ENCODE data around the gene QRSL1. TPM values are rescaled to one million over a fixed set of nuclear protein-coding genes. Genes with fewer than 3 reads are reported as not detected.

Gene QRSL1
- total and polyA plus RNA-seq, 10 of the 15 experiments (the other 5 are each of a cell fraction or from before 2014, with no cell fraction given) = 11.9 to 23.5 (median 15.5) TPM

DNA sequence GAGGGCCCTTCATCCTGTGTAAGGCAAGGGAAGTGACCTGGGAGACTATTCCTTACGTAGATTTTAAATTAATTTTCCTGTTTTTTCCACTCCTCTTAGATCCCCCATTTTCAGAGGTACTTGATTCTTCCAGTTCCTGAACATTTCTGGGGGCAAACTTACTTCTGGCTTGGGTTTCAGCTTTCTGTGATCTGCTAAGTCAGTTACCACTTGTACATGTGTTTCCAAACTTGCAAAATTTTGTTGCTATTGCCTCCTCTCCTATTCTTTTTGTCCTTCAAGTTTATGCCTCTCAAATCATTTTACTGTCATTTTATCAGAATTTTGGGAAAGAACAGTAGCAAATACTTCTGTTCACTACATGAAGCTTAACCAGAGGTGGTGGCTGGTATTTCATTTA lies 81.2 kb downstream of the QRSL1 start:
- no peaks in the 10 kb centered on the region for H3K79me2 ChIP-seq (ENCODE audit: control insufficient read depth, insufficient read depth, low read length)
- no peaks in the 10 kb centered on the region for H3K27me3 ChIP-seq (replicated peaks in 1 of 2; ENCODE audit: control insufficient read depth in 2 of 2, insufficient read depth in 2 of 2, low read length in 1 of 2)
- no peak overlapping the region for H3K9ac ChIP-seq (ENCODE audit: control insufficient read depth, insufficient read depth, low read length)
- H4K20me1 ChIP-seq (ENCODE audit: control insufficient read depth, insufficient read depth) = no peaks in the 10 kb centered on the region
- H3K27ac ChIP-seq (ENCODE audit: control insufficient read depth, insufficient read depth) = no peak overlapping the region
- peaks cover 2% of the 10 kb centered on the region; the same call in 2 of the 3 replicates for H3K9me3 ChIP-seq (replicated peaks; ENCODE audit: control insufficient read depth, insufficient read depth, low read length)
- no peak overlapping the region for H2AFZ ChIP-seq (ENCODE audit: control insufficient read depth, low read depth, low read length)
- H3K4me3 ChIP-seq = no peak overlapping the region
- in situ Hi-C loops (cut with MboI) = no loop called here
- WGBS (ENCODE audit: insufficient coverage, insufficient replicate concordance, low lambda C conversion rate, missing lambda C conversion rate) = 86% methylated on average over 1 of the region's 1 CpG
- no peak overlapping the region for H3K4me2 ChIP-seq (ENCODE audit: control insufficient read depth, insufficient read depth)
- ChIA-PET RAD21 (ENCODE audit: unreplicated experiment) (no interaction called here), SMC1A (ENCODE audit: uncharacterized antibody, unreplicated experiment) (no interaction called here), POLR2A (no interaction called here), CTCF (no interaction called here)
- ATAC-seq (no peak), DNase-seq (ENCODE audit: low read depth, low spot score) (no peak), FAIRE-seq (no peak)
- no peaks in the 10 kb centered on the region for H3K36me3 ChIP-seq (ENCODE audit: control insufficient read depth in 2 of 2, insufficient read depth in 2 of 2, low read length in 1 of 2)
- intact Hi-C loops (cut with micrococcal nuclease; ENCODE audit: unreplicated experiment) = no loop called here
- H3K4me1 ChIP-seq (ENCODE audit: control insufficient read depth, insufficient read depth, low read length) = peaks cover under 1% of the 10 kb centered on the region; the same call in 1 of the 2 replicates
- no TSS peak for BruUV-seq (replicated peaks)
- TF ChIP-seq RFX5 (IDR thresholded peaks at IDR 0.05; ENCODE audit: low read depth, low read length) = no peak
- TF ChIP-seq SREBF1 (IDR thresholded peaks at IDR 0.05; ENCODE audit: low read length) = no peak
- no peak for TF ChIP-seq ETV6 (conservative IDR thresholded peaks at IDR 0.05 in 1 of 2, IDR thresholded peaks at IDR 0.05 in 1 of 2; ENCODE audit: borderline replicate concordance in 1 of 2, low read depth in 1 of 2)
- TF ChIP-seq, protein P1, sequence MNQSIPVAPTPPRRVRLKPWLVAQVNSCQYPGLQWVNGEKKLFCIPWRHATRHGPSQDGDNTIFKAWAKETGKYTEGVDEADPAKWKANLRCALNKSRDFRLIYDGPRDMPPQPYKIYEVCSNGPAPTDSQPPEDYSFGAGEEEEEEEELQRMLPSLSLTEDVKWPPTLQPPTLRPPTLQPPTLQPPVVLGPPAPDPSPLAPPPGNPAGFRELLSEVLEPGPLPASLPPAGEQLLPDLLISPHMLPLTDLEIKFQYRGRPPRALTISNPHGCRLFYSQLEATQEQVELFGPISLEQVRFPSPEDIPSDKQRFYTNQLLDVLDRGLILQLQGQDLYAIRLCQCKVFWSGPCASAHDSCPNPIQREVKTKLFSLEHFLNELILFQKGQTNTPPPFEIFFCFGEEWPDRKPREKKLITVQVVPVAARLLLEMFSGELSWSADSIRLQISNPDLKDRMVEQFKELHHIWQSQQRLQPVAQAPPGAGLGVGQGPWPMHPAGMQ (IDR thresholded peaks at IDR 0.05; ENCODE audit: borderline replicate concordance) = no peak
- TF ChIP-seq BCL11A (IDR thresholded peaks at IDR 0.05; ENCODE audit: low read depth, low read length) = no peak
- TF ChIP-seq ATF7 (IDR thresholded peaks at IDR 0.05; ENCODE audit: low read depth) = no peak

DNA sequence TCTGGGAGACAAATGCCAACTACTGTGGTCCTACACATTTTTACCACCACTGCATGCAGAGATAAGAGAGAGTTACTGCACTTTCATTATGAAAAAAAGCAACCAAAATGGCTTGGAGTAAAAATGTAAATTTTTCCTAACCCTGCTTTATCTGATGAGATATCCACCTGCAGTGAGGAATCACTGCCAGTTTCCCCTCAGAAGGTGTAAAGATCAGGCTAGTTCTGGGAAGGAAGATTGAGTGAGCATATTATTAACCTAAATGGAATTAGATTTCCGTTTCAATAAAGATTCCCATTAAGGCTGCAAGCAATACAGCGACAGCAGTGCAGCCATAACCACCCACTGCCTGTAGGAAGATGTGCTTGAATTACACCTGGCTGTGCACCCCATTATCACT lies 84.9 kb downstream of the QRSL1 start:
- no peaks in the 10 kb centered on the region for H4K20me1 ChIP-seq (ENCODE audit: control insufficient read depth, insufficient read depth)
- H3K27ac ChIP-seq (ENCODE audit: control insufficient read depth, insufficient read depth) = no peak overlapping the region
- H3K79me2 ChIP-seq (ENCODE audit: control insufficient read depth, insufficient read depth, low read length) = no peaks in the 10 kb centered on the region
- in situ Hi-C loops (cut with MboI) (no loop called here), intact Hi-C loops (cut with micrococcal nuclease; ENCODE audit: unreplicated experiment) (no loop called here)
- H3K9me3 ChIP-seq (replicated peaks; ENCODE audit: control insufficient read depth, insufficient read depth, low read length) = no peaks in the 10 kb centered on the region
- WGBS (ENCODE audit: insufficient coverage, insufficient replicate concordance, low lambda C conversion rate, missing lambda C conversion rate) = 88% methylated on average over 2 of the region's 2 CpGs
- BruUV-seq (replicated peaks) = no TSS peak
- no peak for DNase-seq (ENCODE audit: low read depth, low spot score)
- ChIA-PET CTCF (interaction anchor here (1.0 to 1.1 kb wide), 2 partner anchors 11 to 23 kb away, joined by 3 read pairs; no protein-coding TSS in a partner anchor), POLR2A (no interaction called here), SMC1A (ENCODE audit: uncharacterized antibody, unreplicated experiment) (interaction anchor here (3.1 kb wide), 1 partner anchor 12 kb away, joined by 9 read pairs; no protein-coding TSS in a partner anchor), RAD21 (ENCODE audit: unreplicated experiment) (no interaction called here)
- H2AFZ ChIP-seq (ENCODE audit: control insufficient read depth, low read depth, low read length) = no peak overlapping the region
- H3K27me3 ChIP-seq (replicated peaks in 1 of 2; ENCODE audit: control insufficient read depth in 2 of 2, insufficient read depth in 2 of 2, low read length in 1 of 2) = no peaks in the 10 kb centered on the region
- no peak for ATAC-seq
- no peak overlapping the region for H3K4me2 ChIP-seq (ENCODE audit: control insufficient read depth, insufficient read depth)
- no peak for FAIRE-seq
- H3K4me3 ChIP-seq = no peak overlapping the region
- no peak for TF ChIP-seq WRNIP1 (IDR thresholded peaks at IDR 0.05; ENCODE audit: borderline replicate concordance, low read depth, low read length)
- no peak for TF ChIP-seq LARP7 (IDR thresholded peaks at IDR 0.05)
- TF ChIP-seq TCF12 (IDR thresholded peaks at IDR 0.05; ENCODE audit: low read depth, low read length) = no peak
- TF ChIP-seq IKZF2 (IDR thresholded peaks at IDR 0.05) = no peak
- TF ChIP-seq CHD1 (IDR thresholded peaks at IDR 0.05; ENCODE audit: low read depth, low read length) = no peak
- no peak for TF ChIP-seq HDAC2 (IDR thresholded peaks at IDR 0.05)
- no peak for TF ChIP-seq IRF4 (IDR thresholded peaks at IDR 0.05; ENCODE audit: low read depth, low read length)
- TF ChIP-seq, protein P2, sequence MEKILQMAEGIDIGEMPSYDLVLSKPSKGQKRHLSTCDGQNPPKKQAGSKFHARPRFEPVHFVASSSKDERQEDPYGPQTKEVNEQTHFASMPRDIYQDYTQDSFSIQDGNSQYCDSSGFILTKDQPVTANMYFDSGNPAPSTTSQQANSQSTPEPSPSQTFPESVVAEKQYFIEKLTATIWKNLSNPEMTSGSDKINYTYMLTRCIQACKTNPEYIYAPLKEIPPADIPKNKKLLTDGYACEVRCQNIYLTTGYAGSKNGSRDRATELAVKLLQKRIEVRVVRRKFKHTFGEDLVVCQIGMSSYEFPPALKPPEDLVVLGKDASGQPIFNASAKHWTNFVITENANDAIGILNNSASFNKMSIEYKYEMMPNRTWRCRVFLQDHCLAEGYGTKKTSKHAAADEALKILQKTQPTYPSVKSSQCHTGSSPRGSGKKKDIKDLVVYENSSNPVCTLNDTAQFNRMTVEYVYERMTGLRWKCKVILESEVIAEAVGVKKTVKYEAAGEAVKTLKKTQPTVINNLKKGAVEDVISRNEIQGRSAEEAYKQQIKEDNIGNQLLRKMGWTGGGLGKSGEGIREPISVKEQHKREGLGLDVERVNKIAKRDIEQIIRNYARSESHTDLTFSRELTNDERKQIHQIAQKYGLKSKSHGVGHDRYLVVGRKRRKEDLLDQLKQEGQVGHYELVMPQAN (conservative IDR thresholded peaks at IDR 0.05) = no peak
- peaks cover 7% of the 10 kb centered on the region for H3K4me1 ChIP-seq (ENCODE audit: control insufficient read depth, insufficient read depth, low read length)
- no peaks in the 10 kb centered on the region for H3K36me3 ChIP-seq (ENCODE audit: control insufficient read depth in 2 of 2, insufficient read depth in 2 of 2, low read length in 1 of 2)
- no peak overlapping the region for H3K9ac ChIP-seq (ENCODE audit: control insufficient read depth, insufficient read depth, low read length)

Data from GM12878 (cell line).